Loucy (cell line): Measurements from ENCODE around the gene TPM1.
A peak's percentile ranks its signal among the peaks of the same experiment; 100 is the strongest.

Experiments
- H2AFZ ChIP-seq: fragments of 200-600 bp; sonication (generic); 2 replicates; pipeline ENCODE4 v1.6.0; 2016; ENCODE audit warnings: antibody characterized with exemption, mild to moderate bottlenecking, low read length, moderate library complexity
- H3F3A ChIP-seq: fragments of 200-600 bp; 2 replicates; pipeline ENCODE4 v1.6.0; 2016; ENCODE audit warnings: antibody characterized with exemption, low read depth, mild to moderate bottlenecking
- H3K27me3 ChIP-seq: fragments of 200-600 bp; sonication (generic); 2 replicates; pipeline ENCODE4 v1.6.1; 2014; ENCODE audit warnings: low read length, mild to moderate bottlenecking; ENCODE audit not compliant: insufficient read depth, poor library complexity, severe bottlenecking
- H3K36me3 ChIP-seq: fragments of 200-600 bp; sonication (generic); 2 replicates; pipeline ENCODE4 v1.6.1; 2016; ENCODE audit warnings: low read length; ENCODE audit not compliant: insufficient read depth
- H3K4me1 ChIP-seq: fragments of 200-600 bp; sonication (generic); 2 replicates; pipeline ENCODE4 v1.5.1; 2014; ENCODE audit warnings: low read length, mild to moderate bottlenecking; ENCODE audit not compliant: insufficient read depth, poor library complexity, severe bottlenecking
- H3K4me2 ChIP-seq: fragments of 200-600 bp; sonication (generic); 2 replicates; pipeline ENCODE4 v1.6.0; 2014; ENCODE audit warnings: antibody characterized with exemption, low read length, low read depth, mild to moderate bottlenecking; ENCODE audit not compliant: poor library complexity, severe bottlenecking
- H3K4me3 ChIP-seq: fragments of 200-600 bp; sonication (generic); 2 replicates; pipeline ENCODE4 v1.5.1; 2014; ENCODE audit warnings: low read length, mild to moderate bottlenecking, mixed read lengths; ENCODE audit not compliant: poor library complexity, severe bottlenecking
- H3K79me2 ChIP-seq: fragments of 200-600 bp; sonication (generic); 2 replicates; pipeline ENCODE4 v1.6.1; 2014; ENCODE audit warnings: low read length; ENCODE audit not compliant: insufficient read depth
- H3K9ac ChIP-seq: fragments of 200-600 bp; sonication (generic); 2 replicates; pipeline ENCODE4 v1.6.0; 2014; ENCODE audit warnings: mild to moderate bottlenecking, low read depth, low read length, moderate library complexity; ENCODE audit not compliant: poor library complexity, severe bottlenecking
- H3K9me2 ChIP-seq: fragments of 200-600 bp; sonication (generic); replicated peaks from 2 replicates; pipeline ENCODE4 v1.6.1; 2016; ENCODE audit warnings: low read depth, low read length, mixed read lengths
- H3K9me3 ChIP-seq: fragments of 200-600 bp; sonication (generic); 2 replicates; pipeline ENCODE4 v1.6.1; 2014; ENCODE audit warnings: mild to moderate bottlenecking, antibody characterized with exemption, low read length, low read depth; ENCODE audit not compliant: insufficient read depth
- H4K20me1 ChIP-seq: fragments of 200-600 bp; sonication (generic); 2 replicates; pipeline ENCODE4 v1.6.0; 2014; ENCODE audit warnings: antibody characterized with exemption, low read length, mild to moderate bottlenecking; ENCODE audit not compliant: insufficient read depth, poor library complexity, severe bottlenecking
- EZH2phosphoT487 ChIP-seq: fragments of 200-600 bp; IDR thresholded peaks from 2 replicates; pipeline ENCODE4 v1.6.1; 2018; ENCODE audit warnings: antibody characterized with exemption, mild to moderate bottlenecking, moderate library complexity, borderline replicate concordance
- TF ChIP-seq, protein P1 (sequence below): fragments of 200-600 bp; sonication (generic); conservative IDR thresholded peaks from 2 replicates; pipeline ENCODE4 v1.5.1; 2014; ENCODE audit warnings: mild to moderate bottlenecking, antibody characterized with exemption, low read length

Gene TPM1

GRCh38 chr15:63030101-63030551 is 12.4 kb upstream of the TPM1 start:
- H3K9me2 ChIP-seq, result no peaks in the 10 kb centered on the region
- H3K9me3 ChIP-seq, result no peaks in the 10 kb centered on the region
- H3K4me2 ChIP-seq, result peak overlapping the region; percentile 43
- H4K20me1 ChIP-seq, result no peaks in the 10 kb centered on the region
- H2AFZ ChIP-seq, result no peak overlapping the region
- H3K9ac ChIP-seq, result peak overlapping the region; percentile 19
- H3F3A ChIP-seq, result no peaks in the 10 kb centered on the region
- no peaks in the 10 kb centered on the region for H3K36me3 ChIP-seq
- no peaks in the 10 kb centered on the region for H3K79me2 ChIP-seq
- H3K4me1 ChIP-seq, result peaks cover 26% of the 10 kb centered on the region
- no peak for TF ChIP-seq EZH2phosphoT487
- no peaks in the 10 kb centered on the region for H3K27me3 ChIP-seq
- no peak overlapping the region for H3K4me3 ChIP-seq

DNA sequence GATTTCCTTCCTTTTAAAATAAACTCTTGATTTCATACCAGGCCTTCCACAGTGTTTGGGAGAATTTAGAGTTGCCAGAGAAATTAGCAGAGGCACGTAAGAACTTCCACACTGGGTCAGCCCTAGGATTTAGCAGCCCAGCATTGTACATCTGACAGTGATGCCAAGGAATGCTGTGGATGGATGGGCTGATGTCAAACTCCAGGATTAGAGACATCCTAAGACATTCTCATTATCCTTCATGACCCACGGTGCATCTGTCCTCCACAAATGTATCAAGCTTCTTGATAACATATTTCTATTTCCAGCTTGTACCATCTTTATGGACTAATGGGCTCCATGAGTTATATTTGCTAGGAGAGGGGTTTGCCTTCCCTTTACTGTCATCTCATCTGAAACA is 8.0 kb upstream of the TPM1 start:
- Histone ChIP-seq H3K9me2 (no peaks in the 10 kb centered on the region), H3K4me2 (no peak overlapping the region), H3K9me3 (no peaks in the 10 kb centered on the region), H2AFZ (no peak overlapping the region), H3K4me3 (no peak overlapping the region), H3K79me2 (no peaks in the 10 kb centered on the region), H4K20me1 (no peaks in the 10 kb centered on the region), H3K9ac (no peak overlapping the region), H3K4me1 (peaks cover 12% of the 10 kb centered on the region), H3F3A (no peaks in the 10 kb centered on the region), H3K27me3 (no peaks in the 10 kb centered on the region), H3K36me3 (no peaks in the 10 kb centered on the region)
- TF ChIP-seq EZH2phosphoT487, result no peak
- TF ChIP-seq, protein P1, sequence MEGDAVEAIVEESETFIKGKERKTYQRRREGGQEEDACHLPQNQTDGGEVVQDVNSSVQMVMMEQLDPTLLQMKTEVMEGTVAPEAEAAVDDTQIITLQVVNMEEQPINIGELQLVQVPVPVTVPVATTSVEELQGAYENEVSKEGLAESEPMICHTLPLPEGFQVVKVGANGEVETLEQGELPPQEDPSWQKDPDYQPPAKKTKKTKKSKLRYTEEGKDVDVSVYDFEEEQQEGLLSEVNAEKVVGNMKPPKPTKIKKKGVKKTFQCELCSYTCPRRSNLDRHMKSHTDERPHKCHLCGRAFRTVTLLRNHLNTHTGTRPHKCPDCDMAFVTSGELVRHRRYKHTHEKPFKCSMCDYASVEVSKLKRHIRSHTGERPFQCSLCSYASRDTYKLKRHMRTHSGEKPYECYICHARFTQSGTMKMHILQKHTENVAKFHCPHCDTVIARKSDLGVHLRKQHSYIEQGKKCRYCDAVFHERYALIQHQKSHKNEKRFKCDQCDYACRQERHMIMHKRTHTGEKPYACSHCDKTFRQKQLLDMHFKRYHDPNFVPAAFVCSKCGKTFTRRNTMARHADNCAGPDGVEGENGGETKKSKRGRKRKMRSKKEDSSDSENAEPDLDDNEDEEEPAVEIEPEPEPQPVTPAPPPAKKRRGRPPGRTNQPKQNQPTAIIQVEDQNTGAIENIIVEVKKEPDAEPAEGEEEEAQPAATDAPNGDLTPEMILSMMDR, result no peak

- Histone ChIP-seq H3K4me3 (no peak overlapping the region), H3K79me2 (no peaks in the 10 kb centered on the region), H3K4me1 (peaks cover 5% of the 10 kb centered on the region), H3K9ac (no peak overlapping the region), H4K20me1 (no peaks in the 10 kb centered on the region), H3K27me3 (no peaks in the 10 kb centered on the region), H3K4me2 (no peak overlapping the region), H3K36me3 (no peaks in the 10 kb centered on the region), H3K9me3 (no peaks in the 10 kb centered on the region), H3K9me2 (no peaks in the 10 kb centered on the region), H2AFZ (no peak overlapping the region), H3F3A (no peaks in the 10 kb centered on the region)
- TF ChIP-seq, protein P1, result no peak
Observed at GRCh38 chr15:63035253-63035652, 7.3 kb upstream of the TPM1 start.

- TF ChIP-seq EZH2phosphoT487, result no peak
- TF ChIP-seq, protein P1, result 0 out of 2 replicates have a peak, but pooled peaks have one; percentile 12
- H3K4me3 ChIP-seq, result no peak overlapping the region
Observed at GRCh38 chr15:63035977-63036376, 6.6 kb upstream of the TPM1 start.

More at GRCh38 chr15:63035977-63036376, 6.6 kb upstream of the TPM1 start:
- Histone ChIP-seq H3K79me2 (no peaks in the 10 kb centered on the region), H3K4me2 (no peak overlapping the region), H3F3A (no peaks in the 10 kb centered on the region), H2AFZ (no peak overlapping the region), H3K9ac (no peak overlapping the region), H3K4me1 (no peaks in the 10 kb centered on the region), H3K36me3 (no peaks in the 10 kb centered on the region), H3K9me2 (no peaks in the 10 kb centered on the region), H3K9me3 (no peaks in the 10 kb centered on the region), H3K27me3 (no peaks in the 10 kb centered on the region), H4K20me1 (no peaks in the 10 kb centered on the region)
